GM18951 (cell line): ENCODE measurements around the gene ADAMTS2.

Source experiments
- POLR2A ChIP-seq: IDR thresholded peaks from 4 replicates; pipeline ENCODE4 v1.6.1; 2011; ENCODE audit warnings: mild to moderate bottlenecking; ENCODE audit not compliant: insufficient read length, insufficient read depth; ENCODE audit errors: extremely low read depth
- in situ Hi-C: fragments of 300-500 bp; cut with MboI; formaldehyde crosslinking; loops from one replicate; pipeline ENCODE4 v1.12.0; 2022; ENCODE audit warnings: low sequenced_read_pairs, mixed read lengths, inconsistent platforms; ENCODE audit not compliant: unreplicated experiment

ADAMTS2 gene

GRCh38 chr5:179271821-179272325 is 73.4 kb downstream of the ADAMTS2 start:
- in situ Hi-C loops = no loop called here
- TF ChIP-seq POLR2A = no peak

- in situ Hi-C loops = no loop called here
- no peak for TF ChIP-seq POLR2A
Measured at GRCh38 chr5:179271428-179271734, 73.9 kb downstream of the ADAMTS2 start.

- TF ChIP-seq POLR2A = no peak
Measured at GRCh38 chr5:179270581-179271427, 74.5 kb downstream of the ADAMTS2 start.

GRCh38 chr5:179269781-179270543 is 75.3 kb downstream of the ADAMTS2 start:
- TF ChIP-seq POLR2A = no peak
- in situ Hi-C loops = no loop called here

More at GRCh38 chr5:179270581-179271427, 74.5 kb downstream of the ADAMTS2 start:
- in situ Hi-C loops = no loop called here

GRCh38 chr5:179268966-179269693 is 76.1 kb downstream of the ADAMTS2 start:
- TF ChIP-seq POLR2A = no peak
- in situ Hi-C loops = no loop called here

- TF ChIP-seq POLR2A = no peak
- in situ Hi-C loops = no loop called here
Measured at GRCh38 chr5:179268399-179268952, 76.8 kb downstream of the ADAMTS2 start.

- in situ Hi-C loops = no loop called here
- no peak for TF ChIP-seq POLR2A
Measured at GRCh38 chr5:179267671-179268083, 77.6 kb downstream of the ADAMTS2 start.

GRCh38 chr5:179267071-179267670 is 78.1 kb downstream of the ADAMTS2 start:
- in situ Hi-C loops = no loop called here
- no peak for TF ChIP-seq POLR2A

- in situ Hi-C loops = no loop called here
Measured at GRCh38 chr5:179266291-179267070, 78.8 kb downstream of the ADAMTS2 start.

GRCh38 chr5:179265514-179266290 is 79.6 kb downstream of the ADAMTS2 start:
- in situ Hi-C loops = no loop called here
- no peak for TF ChIP-seq POLR2A

More at GRCh38 chr5:179266291-179267070, 78.8 kb downstream of the ADAMTS2 start:
- TF ChIP-seq POLR2A = no peak
